ENCODE data around the gene FSD2.
"Not testable (repeated sequence)": the region's sequence is repeated elsewhere in the genome, so short reads cannot be mapped to it uniquely, and the experiment has no call there.

FSD2 gene

DNA sequence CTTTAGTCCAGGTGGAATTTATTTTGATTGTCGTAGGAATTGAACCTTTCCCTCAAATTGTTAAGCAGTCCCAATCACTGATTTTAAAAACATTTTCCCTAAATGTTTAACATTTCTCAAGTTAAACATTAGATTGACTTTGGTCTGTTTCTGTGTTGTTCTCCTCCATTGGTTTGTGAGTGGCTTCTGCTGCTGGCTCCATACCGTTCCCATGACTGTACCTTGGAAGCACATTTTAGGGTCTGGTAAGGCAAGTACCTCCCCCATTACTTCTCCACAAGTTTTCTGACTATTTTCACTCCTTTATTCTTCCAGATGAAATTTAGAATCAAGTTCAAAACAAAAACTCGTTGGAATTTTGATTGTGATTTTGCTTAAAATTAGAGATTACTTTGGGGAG, 15.5 kb upstream of the FSD2 start:
- H3K4me1 ChIP-seq (ENCODE audit: control extremely low read depth in 1 of 4, control insufficient read depth in 4 of 4, insufficient read depth in 4 of 4, low read length in 3 of 4); DNase-seq; H3K4me3 ChIP-seq (ENCODE audit: control insufficient read depth in 1 of 7, extremely low read depth in 1 of 7, insufficient read depth in 4 of 7, low read depth in 2 of 7, low read length in 6 of 7); POLR2A ChIA-PET; H3K9me3 ChIP-seq (ENCODE audit: control extremely low read depth in 1 of 5, control insufficient read depth in 4 of 5, insufficient read depth in 2 of 5, low read depth in 1 of 5, low read length in 4 of 5); H3K27me3 ChIP-seq (replicated peaks in 2 of 5; ENCODE audit: control insufficient read depth in 4 of 5, insufficient read depth in 5 of 5, low read length in 4 of 5); H3K27ac ChIP-seq (ENCODE audit: insufficient read depth in 1 of 2, low read depth in 1 of 2, low read length in 2 of 2, poor library complexity in 1 of 2, severe bottlenecking in 2 of 2); CTCF ChIA-PET: not testable (repeated sequence)
- no CpG with 5 or more reads among the region's 3 CpGs for WGBS (ENCODE audit: insufficient coverage)
- H3K36me3 ChIP-seq (ENCODE audit: control insufficient read depth in 4 of 4, insufficient read depth in 4 of 4, low read length in 3 of 4) = peaks cover 16 to 77% (median 40%) of the 10 kb centered on the region in 4 experiments

DNA sequence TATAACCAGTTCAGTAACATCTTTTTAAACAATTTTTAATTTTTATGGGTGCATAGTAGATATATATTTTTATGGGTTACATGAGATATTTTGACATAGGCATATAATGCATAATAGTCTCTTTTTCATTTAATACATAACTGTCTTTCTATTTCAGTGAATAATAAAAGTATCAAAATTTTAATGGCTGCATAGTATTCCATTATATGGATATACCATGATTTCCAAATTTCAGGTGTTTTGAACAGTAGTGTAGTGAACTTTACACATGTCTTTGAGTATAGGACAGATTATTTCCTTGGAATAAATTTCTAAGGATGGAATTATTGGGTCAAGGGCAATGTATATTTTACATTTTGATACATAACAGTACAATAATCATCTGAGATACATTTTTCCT, 14.3 kb upstream of the FSD2 start:
- no peaks in the 10 kb centered on the region for H3K27me3 ChIP-seq (replicated peaks in 2 of 5; ENCODE audit: control insufficient read depth in 4 of 5, insufficient read depth in 5 of 5, low read length in 4 of 5)
- H3K36me3 ChIP-seq (ENCODE audit: control insufficient read depth in 4 of 4, insufficient read depth in 4 of 4, low read length in 3 of 4) = peaks cover 20 to 78% (median 38%) of the 10 kb centered on the region in 4 experiments
- no peaks in the 10 kb centered on the region for H3K9me3 ChIP-seq (ENCODE audit: control extremely low read depth in 1 of 5, control insufficient read depth in 4 of 5, insufficient read depth in 2 of 5, low read depth in 1 of 5, low read length in 4 of 5)
- CTCF ChIA-PET = no interaction called here
- no peak overlapping the region for H3K4me3 ChIP-seq (ENCODE audit: control insufficient read depth in 1 of 7, extremely low read depth in 1 of 7, insufficient read depth in 4 of 7, low read depth in 2 of 7, low read length in 6 of 7)
- POLR2A ChIA-PET = no interaction called here
- no peaks in the 10 kb centered on the region for H3K4me1 ChIP-seq (ENCODE audit: control extremely low read depth in 1 of 4, control insufficient read depth in 4 of 4, insufficient read depth in 4 of 4, low read length in 3 of 4)
- no peak overlapping the region for H3K27ac ChIP-seq (ENCODE audit: insufficient read depth in 1 of 2, low read depth in 1 of 2, low read length in 2 of 2, poor library complexity in 1 of 2, severe bottlenecking in 2 of 2)
- no peak for DNase-seq

GRCh38 chr15:82812994-82813393, 7.1 kb upstream of the FSD2 start:
- no peak overlapping the region for H3K27ac ChIP-seq (ENCODE audit: insufficient read depth in 1 of 2, low read depth in 1 of 2, low read length in 2 of 2, poor library complexity in 1 of 2, severe bottlenecking in 2 of 2)
- H3K4me3 ChIP-seq (ENCODE audit: control insufficient read depth in 1 of 7, extremely low read depth in 1 of 7, insufficient read depth in 4 of 7, low read depth in 2 of 7, low read length in 6 of 7) = no peak overlapping the region
- peaks cover 0 to 21% (median 12%) of the 10 kb centered on the region in 4 experiments for H3K4me1 ChIP-seq (ENCODE audit: control extremely low read depth in 1 of 4, control insufficient read depth in 4 of 4, insufficient read depth in 4 of 4, low read length in 3 of 4)
- no CpG with 5 or more reads among the region's 4 CpGs for WGBS (ENCODE audit: insufficient coverage)
- H3K9me3 ChIP-seq (ENCODE audit: control extremely low read depth in 1 of 5, control insufficient read depth in 4 of 5, insufficient read depth in 2 of 5, low read depth in 1 of 5, low read length in 4 of 5) = no peaks in the 10 kb centered on the region
- H3K36me3 ChIP-seq (ENCODE audit: control insufficient read depth in 4 of 4, insufficient read depth in 4 of 4, low read length in 3 of 4) = peaks cover 8 to 37% (median 20%) of the 10 kb centered on the region in 4 experiments
- CTCF ChIA-PET = interaction anchor here (1.5 to 2.5 kb wide), 3 partner anchors 24 to 187 kb away, joined by 4 to 9 read pairs (median 4); no protein-coding TSS in a partner anchor
- H3K27me3 ChIP-seq (replicated peaks in 2 of 5; ENCODE audit: control insufficient read depth in 4 of 5, insufficient read depth in 5 of 5, low read length in 4 of 5) = no peaks in the 10 kb centered on the region
- POLR2A ChIA-PET = interaction anchor here (0.7 kb wide), 1 partner anchor 240 kb away, joined by 3 read pairs; no protein-coding TSS in a partner anchor
- no peak for DNase-seq

DNA sequence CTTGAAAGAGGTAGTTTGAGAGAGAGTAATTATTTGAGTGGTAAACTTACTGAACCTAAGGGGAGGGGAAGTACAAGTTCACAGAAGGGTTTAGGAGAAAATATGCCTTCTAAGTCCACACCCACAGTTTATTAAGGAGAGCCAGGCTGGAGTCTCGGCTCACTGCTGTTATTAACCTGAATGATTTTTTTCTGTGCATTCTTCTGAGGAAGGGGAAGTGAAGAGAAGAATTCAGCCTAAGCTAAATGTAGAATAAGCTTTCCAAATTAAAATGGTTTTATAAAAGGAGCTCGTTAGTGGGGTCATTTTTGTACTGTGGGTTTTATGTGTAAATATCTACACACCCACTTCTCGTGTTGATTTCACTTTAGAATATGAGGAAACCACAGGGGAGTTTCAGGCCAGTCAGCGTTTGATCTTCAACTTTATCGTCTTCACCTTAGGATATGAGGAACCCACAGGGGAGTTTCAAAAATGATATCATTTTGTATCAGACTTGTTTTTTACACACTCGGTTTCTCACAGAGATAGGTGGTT, 5.1 kb upstream of the FSD2 start:
- DNase-seq = peak; percentile 29 to 84 (median 77)
- CTCF ChIA-PET = interaction anchor here (0.8 to 2.5 kb wide), 6 partner anchors 11 to 193 kb away, joined by 3 to 9 read pairs (median 4); no protein-coding TSS in a partner anchor

DNA sequence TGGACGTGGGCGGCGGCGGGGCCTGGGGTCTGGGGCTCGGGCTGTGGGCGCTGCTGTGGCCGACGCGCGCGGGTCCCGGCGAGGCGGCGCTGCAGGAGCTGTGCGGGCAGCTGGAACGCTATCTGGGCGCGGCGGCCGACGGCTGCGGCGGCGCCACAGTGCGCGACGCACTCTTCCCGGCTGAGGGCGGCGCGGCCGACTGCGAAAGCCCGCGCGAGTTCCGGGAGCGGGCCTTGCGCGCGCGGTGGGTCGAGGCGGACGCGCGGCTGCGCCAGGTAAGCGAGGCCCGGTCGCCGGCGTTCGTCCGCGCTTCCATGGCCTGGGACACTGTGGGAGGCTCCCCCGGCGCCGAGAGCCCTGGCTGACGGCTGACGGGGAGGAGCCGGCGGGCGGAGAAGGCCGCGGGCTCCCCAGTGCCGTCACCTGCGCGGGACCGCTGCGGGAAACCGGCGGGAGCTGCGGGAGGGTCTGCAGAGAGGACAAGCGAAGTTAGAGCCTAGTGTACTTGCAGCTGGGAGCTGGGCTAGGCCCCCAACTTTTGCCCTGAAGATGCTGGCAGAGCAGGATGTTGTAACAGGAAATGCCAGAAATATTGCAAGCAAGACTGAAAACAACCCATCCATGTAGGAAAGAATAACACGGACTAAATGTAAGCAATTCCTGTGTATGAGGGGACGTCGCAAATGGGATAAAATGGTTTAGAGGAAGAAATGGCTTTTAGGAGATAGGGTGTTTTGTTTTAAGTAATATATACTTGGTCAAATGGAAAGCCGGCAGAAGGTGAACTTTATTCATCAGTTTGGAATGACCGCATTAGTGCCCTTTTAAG, 4.4 kb upstream of the FSD2 start:
- Histone ChIP-seq H3K27me3 (replicated peaks in 2 of 5; ENCODE audit: control insufficient read depth in 4 of 5, insufficient read depth in 5 of 5, low read length in 4 of 5) (no peaks in the 10 kb centered on the region), H3K9me3 (ENCODE audit: control extremely low read depth in 1 of 5, control insufficient read depth in 4 of 5, insufficient read depth in 2 of 5, low read depth in 1 of 5, low read length in 4 of 5) (no peaks in the 10 kb centered on the region), H3K27ac (ENCODE audit: insufficient read depth in 1 of 2, low read depth in 1 of 2, low read length in 2 of 2, poor library complexity in 1 of 2, severe bottlenecking in 2 of 2) (peak overlapping the region; percentile 92 to 98), H3K4me1 (ENCODE audit: control extremely low read depth in 1 of 4, control insufficient read depth in 4 of 4, insufficient read depth in 4 of 4, low read length in 3 of 4) (peaks cover 0 to 25% (median 14%) of the 10 kb centered on the region in 4 experiments), H3K4me3 (ENCODE audit: control insufficient read depth in 1 of 7, extremely low read depth in 1 of 7, insufficient read depth in 4 of 7, low read depth in 2 of 7, low read length in 6 of 7) (peak overlapping the region; percentile 74 to 97 (median 93)), H3K36me3 (ENCODE audit: control insufficient read depth in 4 of 4, insufficient read depth in 4 of 4, low read length in 3 of 4) (peaks cover 3 to 12% (median 8%) of the 10 kb centered on the region in 4 experiments)
- WGBS (ENCODE audit: insufficient coverage) = 0% methylated on average over 60 of the region's 81 CpGs
- CTCF ChIA-PET = interaction anchor here (0.8 to 1.3 kb wide), 4 partner anchors 12 to 194 kb away, joined by 3 to 5 read pairs (median 3); no protein-coding TSS in a partner anchor
- peak; percentile 8 to 49 (median 39) for DNase-seq
- POLR2A ChIA-PET = interaction anchor here (1.0 to 1.1 kb wide), 2 partner anchors 60 to 204 kb away, joined by 3 read pairs; no protein-coding TSS in a partner anchor

More for the DNA sequence above, 5.1 kb upstream of the FSD2 start:
- peak overlapping the region in 6 of 7 experiments; percentile 74 to 97 (median 93) for H3K4me3 ChIP-seq (ENCODE audit: control insufficient read depth in 1 of 7, extremely low read depth in 1 of 7, insufficient read depth in 4 of 7, low read depth in 2 of 7, low read length in 6 of 7)
- H3K36me3 ChIP-seq (ENCODE audit: control insufficient read depth in 4 of 4, insufficient read depth in 4 of 4, low read length in 3 of 4) = peaks cover 6 to 18% (median 12%) of the 10 kb centered on the region in 4 experiments
- no peaks in the 10 kb centered on the region for H3K27me3 ChIP-seq (replicated peaks in 2 of 5; ENCODE audit: control insufficient read depth in 4 of 5, insufficient read depth in 5 of 5, low read length in 4 of 5)
- POLR2A ChIA-PET = interaction anchor here (1.0 to 1.1 kb wide), 2 partner anchors 61 to 203 kb away, joined by 3 read pairs; no protein-coding TSS in a partner anchor
- H3K27ac ChIP-seq (ENCODE audit: insufficient read depth in 1 of 2, low read depth in 1 of 2, low read length in 2 of 2, poor library complexity in 1 of 2, severe bottlenecking in 2 of 2) = peak overlapping the region; percentile 92 to 98
- WGBS (ENCODE audit: insufficient coverage) = no CpG with 5 or more reads among the region's 6 CpGs
- H3K9me3 ChIP-seq (ENCODE audit: control extremely low read depth in 1 of 5, control insufficient read depth in 4 of 5, insufficient read depth in 2 of 5, low read depth in 1 of 5, low read length in 4 of 5) = no peaks in the 10 kb centered on the region
- H3K4me1 ChIP-seq (ENCODE audit: control extremely low read depth in 1 of 4, control insufficient read depth in 4 of 4, insufficient read depth in 4 of 4, low read length in 3 of 4) = peaks cover 0 to 21% (median 12%) of the 10 kb centered on the region in 4 experiments

DNA sequence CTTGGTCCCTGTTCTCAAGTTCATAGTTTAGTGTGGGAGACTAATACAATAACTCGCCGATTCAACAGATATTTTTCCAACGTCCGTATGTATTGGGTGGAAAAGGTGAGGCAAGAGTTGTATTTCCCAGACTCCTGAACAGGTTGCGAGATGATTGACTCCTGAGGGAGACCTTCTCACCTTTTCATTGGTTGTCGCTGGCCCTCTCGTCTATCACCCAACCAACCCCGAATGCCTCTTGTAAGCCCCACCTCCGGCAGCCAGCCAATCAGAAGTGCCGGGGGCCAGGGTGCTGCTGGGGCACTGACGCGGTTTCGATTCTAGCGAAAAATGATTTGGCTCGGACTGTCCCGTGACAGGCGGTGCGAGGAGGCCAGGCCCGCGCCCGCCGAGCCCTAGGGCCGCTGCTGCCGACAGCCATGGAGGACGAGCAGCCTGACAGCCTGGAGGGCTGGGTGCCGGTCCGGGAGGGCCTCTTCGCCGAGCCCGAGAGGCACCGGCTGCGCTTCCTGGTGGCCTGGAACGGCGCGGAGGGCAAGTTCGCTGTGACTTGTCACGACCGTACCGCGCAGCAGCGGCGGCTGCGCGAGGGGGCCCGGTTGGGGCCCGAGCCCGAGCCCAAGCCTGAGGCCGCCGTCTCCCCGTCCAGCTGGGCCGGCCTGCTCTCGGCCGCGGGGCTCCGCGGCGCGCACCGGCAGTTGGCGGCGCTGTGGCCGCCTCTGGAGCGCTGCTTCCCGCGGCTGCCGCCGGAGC, 3.6 kb upstream of the FSD2 start, which contains the start of gene WHAMM:
Gene WHAMM (plus strand): TSS at position 321 of the 753 bp plus-strand sequence. CDS start 99 bp downstream, at position 420.
- DNase-seq = peak; percentile 97
- Histone ChIP-seq H3K27me3 (replicated peaks in 2 of 5; ENCODE audit: control insufficient read depth in 4 of 5, insufficient read depth in 5 of 5, low read length in 4 of 5) (no peaks in the 10 kb centered on the region), H3K27ac (ENCODE audit: insufficient read depth in 1 of 2, low read depth in 1 of 2, low read length in 2 of 2, poor library complexity in 1 of 2, severe bottlenecking in 2 of 2) (peak within 1 kb of the TSS; percentile 92 to 98), H3K4me3 (ENCODE audit: control insufficient read depth in 1 of 7, extremely low read depth in 1 of 7, insufficient read depth in 4 of 7, low read depth in 2 of 7, low read length in 6 of 7) (peak within 1 kb of the TSS; percentile 74 to 97 (median 93)), H3K9me3 (ENCODE audit: control extremely low read depth in 1 of 5, control insufficient read depth in 4 of 5, insufficient read depth in 2 of 5, low read depth in 1 of 5, low read length in 4 of 5) (no peaks in the 10 kb centered on the region), H3K4me1 (ENCODE audit: control extremely low read depth in 1 of 4, control insufficient read depth in 4 of 4, insufficient read depth in 4 of 4, low read length in 3 of 4) (peaks cover 0 to 25% (median 14%) of the 10 kb centered on the region in 4 experiments), H3K36me3 (ENCODE audit: control insufficient read depth in 4 of 4, insufficient read depth in 4 of 4, low read length in 3 of 4) (peaks cover 2 to 12% (median 7%) of the 10 kb centered on the region in 4 experiments)
- POLR2A ChIA-PET = interaction anchor here (1.0 kb wide), 1 partner anchor 205 kb away, joined by 3 read pairs; no protein-coding TSS in a partner anchor
- CTCF ChIA-PET = interaction anchor here (1.1 to 1.3 kb wide), 2 partner anchors 40 to 195 kb away, joined by 3 to 5 read pairs; no protein-coding TSS in a partner anchor
- WGBS (ENCODE audit: insufficient coverage) = under 1% methylated on average over 59 of the region's 67 CpGs

All from common myeloid progenitor, CD34-positive (primary cell).